Stomach (tissue), 4 donors: ENCODE results near the gene ACACA.

ENCODE experiments used
- EP300 ChIP-seq: sonication (generic); formaldehyde crosslinking; IDR thresholded peaks from one replicate; pipeline ENCODE4 v1.6.1; 2017; ENCODE audit warnings: antibody characterized with exemption
- POLR2A ChIP-seq, 4 donors: fragments of 450-650 bp; IDR thresholded peaks; one replicate each; pipeline ENCODE4 v1.6.1; 2016; ENCODE audit warnings: antibody characterized with exemption in 4 of 4, control low read depth in 2 of 4, mild to moderate bottlenecking in 1 of 4, moderate library complexity in 1 of 4
- POLR2AphosphoS5 ChIP-seq, 3 donors: sonication (generic); formaldehyde crosslinking; IDR thresholded peaks; one replicate each; pipeline ENCODE4 v1.6.1; 2016; ENCODE audit warnings: antibody characterized with exemption in 3 of 3
- TF ChIP-seq, protein P1 (sequence below), 7 experiments: fragments of 450-650 bp in 4 of 7; fragments of 200-600 bp in 3 of 7; sonication (generic) in 3 of 7; IDR thresholded peaks; one replicate each; pipeline ENCODE4 v1.5.1; 2016 to 2019; ENCODE audit warnings: antibody characterized with exemption in 7 of 7, control low read depth in 2 of 7, mild to moderate bottlenecking in 1 of 7

- TF ChIP-seq EP300 (no peak), POLR2A (IDR thresholded peaks at IDR 0.05) (no peak), POLR2AphosphoS5 (IDR thresholded peaks at IDR 0.05) (no peak)
- TF ChIP-seq, protein P1, sequence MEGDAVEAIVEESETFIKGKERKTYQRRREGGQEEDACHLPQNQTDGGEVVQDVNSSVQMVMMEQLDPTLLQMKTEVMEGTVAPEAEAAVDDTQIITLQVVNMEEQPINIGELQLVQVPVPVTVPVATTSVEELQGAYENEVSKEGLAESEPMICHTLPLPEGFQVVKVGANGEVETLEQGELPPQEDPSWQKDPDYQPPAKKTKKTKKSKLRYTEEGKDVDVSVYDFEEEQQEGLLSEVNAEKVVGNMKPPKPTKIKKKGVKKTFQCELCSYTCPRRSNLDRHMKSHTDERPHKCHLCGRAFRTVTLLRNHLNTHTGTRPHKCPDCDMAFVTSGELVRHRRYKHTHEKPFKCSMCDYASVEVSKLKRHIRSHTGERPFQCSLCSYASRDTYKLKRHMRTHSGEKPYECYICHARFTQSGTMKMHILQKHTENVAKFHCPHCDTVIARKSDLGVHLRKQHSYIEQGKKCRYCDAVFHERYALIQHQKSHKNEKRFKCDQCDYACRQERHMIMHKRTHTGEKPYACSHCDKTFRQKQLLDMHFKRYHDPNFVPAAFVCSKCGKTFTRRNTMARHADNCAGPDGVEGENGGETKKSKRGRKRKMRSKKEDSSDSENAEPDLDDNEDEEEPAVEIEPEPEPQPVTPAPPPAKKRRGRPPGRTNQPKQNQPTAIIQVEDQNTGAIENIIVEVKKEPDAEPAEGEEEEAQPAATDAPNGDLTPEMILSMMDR (IDR thresholded peaks at IDR 0.05): no peak
Observed at GRCh38 chr17:37131669-37132611, 274.7 kb downstream of the ACACA start.
